SK-N-SH (cell line): ENCODE results near the gene FOXL1. TPM values are rescaled to one million over a fixed set of nuclear protein-coding genes. Genes with fewer than 3 reads are reported as not detected.

ENCODE experiments used
- CTCF ChIA-PET: fragments of 300-600, 350-600 bp; formaldehyde crosslinking; extraction: SDS; loops from one replicate; lab custom pipeline; 2021; lab: Yijun Ruan, JAX
- POLR2A ChIA-PET: fragments of 350-600 bp; sonication (Branson Sonifier 250); formaldehyde crosslinking; extraction: SDS; loops from one replicate; lab custom pipeline; 2020; ENCODE audit warnings: antibody characterized with exemption, inconsistent platforms; lab: Yijun Ruan, JAX
- DNase-seq: peaks from one replicate; pipeline ENCODE4 v3.0.0; 2012
- H2AFZ ChIP-seq: fragments of 200-600 bp; sonication (generic); 2 replicates; pipeline ENCODE4 v1.8.1; 2016; ENCODE audit warnings: antibody characterized with exemption, mild to moderate bottlenecking, low read depth
- H3F3A ChIP-seq: fragments of 200-600 bp; sonication (generic); replicated peaks from 2 replicates; pipeline ENCODE3; 2016; ENCODE audit warnings: antibody characterized with exemption, mild to moderate bottlenecking; ENCODE audit not compliant: insufficient read depth
- H3K27ac ChIP-seq, 2 experiments: fragments of 200-500 bp in 1 of 2; fragments of 200-600 bp in 1 of 2; sonication (Bioruptor generic) in 1 of 2; sonication (generic), shearing (Covaris generic) in 1 of 2; 2 replicates each; pipeline versions ENCODE4 v1.5.1 to v1.6.1; 2014 to 2016; ENCODE audit warnings: low read depth in 2 of 2, inconsistent platforms in 1 of 2, low read length in 1 of 2, mild to moderate bottlenecking in 1 of 2, mixed read lengths in 1 of 2
- H3K27me3 ChIP-seq: fragments of 200-600 bp; sonication (generic), shearing (Covaris generic); 2 replicates; pipeline ENCODE4 v1.6.1; 2016; ENCODE audit warnings: mixed run types; ENCODE audit not compliant: insufficient read depth
- H3K36me3 ChIP-seq, 2 experiments: fragments of 200-500 bp in 1 of 2; fragments of 200-600 bp in 1 of 2; sonication (Bioruptor generic) in 1 of 2; sonication (generic) in 1 of 2; replicated peaks in 1 of 2; 2 replicates each; pipeline versions ENCODE3 to v1.5.1; 2014 to 2016; ENCODE audit warnings: low read length in 1 of 2, mild to moderate bottlenecking in 1 of 2; ENCODE audit not compliant: insufficient read depth in 2 of 2, control insufficient read depth in 1 of 2
- H3K4me1 ChIP-seq, 2 experiments: fragments of 200-500 bp in 1 of 2; fragments of 200-600 bp in 1 of 2; sonication (Bioruptor generic) in 1 of 2; sonication (generic), shearing (Covaris generic) in 1 of 2; 2 replicates each; pipeline versions ENCODE4 v1.5.1 to v1.6.1; 2014 to 2016; ENCODE audit warnings: low read depth in 1 of 2, low read length in 1 of 2, mixed run types in 1 of 2; ENCODE audit not compliant: insufficient read depth in 2 of 2, control insufficient read depth in 1 of 2
- H3K4me2 ChIP-seq: fragments of 200-600 bp; sonication (generic), shearing (Covaris generic); 2 replicates; pipeline ENCODE4 v1.6.1; 2017; ENCODE audit warnings: mixed run types
- H3K4me3 ChIP-seq, 2 experiments: fragments of 200-500 bp in 1 of 2; fragments of 200-600 bp in 1 of 2; sonication (Bioruptor generic) in 1 of 2; sonication (generic), shearing (Covaris generic) in 1 of 2; 2 replicates each; pipeline versions ENCODE4 v1.5.1 to v1.8.1; 2014 to 2016; ENCODE audit warnings: low read depth in 2 of 2, inconsistent platforms in 1 of 2, low read length in 1 of 2, mild to moderate bottlenecking in 1 of 2, mixed read lengths in 1 of 2, moderate library complexity in 1 of 2
- H3K79me2 ChIP-seq: fragments of 200-600 bp; sonication (generic); 2 replicates; pipeline ENCODE4 v1.8.1; 2017; ENCODE audit warnings: mild to moderate bottlenecking; ENCODE audit not compliant: insufficient read depth
- H3K9ac ChIP-seq: fragments of 200-600 bp; sonication (generic); 2 replicates; pipeline ENCODE4 v1.6.1; 2017; ENCODE audit warnings: mixed run types
- H3K9me2 ChIP-seq: fragments of 200-600 bp; sonication (generic); 2 replicates; pipeline ENCODE4 v1.6.1; 2017; ENCODE audit warnings: mixed run types
- H3K9me3 ChIP-seq: fragments of 200-600 bp; sonication (generic); 2 replicates; pipeline ENCODE4 v1.6.1; 2017; ENCODE audit warnings: mixed run types, mild to moderate bottlenecking, moderate library complexity
- H4K20me1 ChIP-seq: fragments of 200-600 bp; sonication (generic); 2 replicates; pipeline ENCODE4 v1.6.1; 2017; ENCODE audit warnings: mild to moderate bottlenecking, mixed run types; ENCODE audit not compliant: insufficient read depth
- ELF1 ChIP-seq: IDR thresholded peaks from 2 replicates; pipeline ENCODE4 v1.4.0; 2012
- EZH2phosphoT487 ChIP-seq: fragments of 200-600 bp; sonication (generic); IDR thresholded peaks from 2 replicates; pipeline ENCODE4 v1.6.1; 2017; ENCODE audit warnings: low read depth, mixed run types, mild to moderate bottlenecking, antibody characterized with exemption, moderate library complexity, borderline replicate concordance
- FOSL2 ChIP-seq: IDR thresholded peaks from 2 replicates; pipeline ENCODE4 v1.4.0; 2012; ENCODE audit warnings: low read depth, mild to moderate bottlenecking, moderate library complexity, borderline replicate concordance
- FOXJ3 ChIP-seq: sonication (generic); formaldehyde crosslinking; IDR thresholded peaks from 2 replicates; pipeline ENCODE4 v1.5.1; 2020; ENCODE audit warnings: mild to moderate bottlenecking, missing genetic modification reagents
- MAX ChIP-seq: IDR thresholded peaks from 2 replicates; pipeline ENCODE4 v1.4.0; 2012; ENCODE audit warnings: low read depth
- NFIC ChIP-seq: IDR thresholded peaks from 2 replicates; pipeline ENCODE4 v1.4.0; 2012; ENCODE audit warnings: borderline replicate concordance
- POLR2AphosphoS5 ChIP-seq: IDR thresholded peaks from 2 replicates; pipeline ENCODE4 v1.6.1; 2012; ENCODE audit warnings: low read depth, low read length
- RCOR1 ChIP-seq: fragments of 150-350 bp; IDR thresholded peaks from 2 replicates; pipeline ENCODE4 v1.6.1; 2017; ENCODE audit warnings: antibody characterized with exemption, low read length
- RXRA ChIP-seq: IDR thresholded peaks from 2 replicates; pipeline ENCODE4 v1.4.0; 2012; ENCODE audit warnings: low read depth, mild to moderate bottlenecking, borderline replicate concordance
- SIN3A ChIP-seq: IDR thresholded peaks from 2 replicates; pipeline ENCODE4 v1.6.1; 2012; ENCODE audit warnings: low read depth, mild to moderate bottlenecking, low read length, moderate library complexity, borderline replicate concordance
- USF2 ChIP-seq: fragments of 150-350 bp; IDR thresholded peaks from 2 replicates; pipeline ENCODE4 v1.6.1; 2017; ENCODE audit warnings: antibody characterized with exemption, low read length, low read depth, borderline replicate concordance
- WGBS: methylation state at CpG from one replicate; pipeline ENCODE4 v1.1.6; 2017; ENCODE audit warnings: low lambda C conversion rate; 5-methylcytosine and 5-hydroxymethylcytosine counted together
- polyA plus RNA-seq, 3 experiments: library from polyadenylated mRNA; depleted of rRNA; stranded (reverse); fragments of >200 nt; gene quantifications; 2 replicates each; pipeline ENCODE4 v1.2.3, GENCODE V29; 2012
- TF ChIP-seq, protein P1 (sequence below): fragments of 150-350 bp; IDR thresholded peaks from 2 replicates; pipeline ENCODE4 v1.6.1; 2016; ENCODE audit warnings: mild to moderate bottlenecking, low read depth, low read length
- TF ChIP-seq, protein P2 (sequence below): IDR thresholded peaks from 2 replicates; pipeline ENCODE4; 2012
- TF ChIP-seq, protein P3 (sequence below): fragments of 200-600 bp; sonication (generic); IDR thresholded peaks from 2 replicates; pipeline ENCODE4 v1.6.1; 2017; ENCODE audit warnings: antibody characterized with exemption, mild to moderate bottlenecking, moderate library complexity
- TF ChIP-seq, protein P4 (sequence below): IDR thresholded peaks from 2 replicates; pipeline ENCODE4 v1.4.0; 2012; ENCODE audit warnings: low read depth, borderline replicate concordance

FOXL1 gene
- polyA plus RNA-seq, 1 of the 3 experiments (the other 2 are of a cell fraction) = 2.5 TPM

DNA sequence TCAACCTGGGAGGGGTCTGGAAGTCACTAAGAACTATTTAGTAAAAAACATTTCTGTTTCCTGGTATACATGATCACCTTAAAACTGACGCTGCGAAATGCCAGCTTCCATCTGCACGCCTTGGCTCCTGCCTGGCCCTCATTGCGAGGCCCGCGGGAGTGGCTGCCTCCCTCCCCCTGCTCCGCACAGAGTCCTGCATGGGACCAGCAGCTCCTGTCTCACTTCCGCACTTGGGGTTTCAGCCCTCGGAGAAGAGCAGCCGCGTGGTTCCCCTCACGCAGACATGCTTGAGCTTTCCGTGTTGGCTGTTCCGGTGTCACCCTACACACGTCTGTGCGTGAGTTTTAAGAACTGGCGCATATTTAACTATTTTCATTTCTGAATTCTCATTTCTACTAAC is 41.7 kb upstream of the FOXL1 start:
- ChIA-PET CTCF (interaction anchor here (3.0 kb wide), 1 partner anchor 16 kb away, joined by 13 read pairs; no protein-coding TSS in a partner anchor), POLR2A (no interaction called here)
- no peak for DNase-seq
- H4K20me1 ChIP-seq = no peaks in the 10 kb centered on the region
- H3K9ac ChIP-seq = no peak overlapping the region
- H3K4me2 ChIP-seq = no peak overlapping the region
- H3K27ac ChIP-seq = no peak overlapping the region
- H3K9me2 ChIP-seq = no peaks in the 10 kb centered on the region
- H3K9me3 ChIP-seq = no peaks in the 10 kb centered on the region
- TF ChIP-seq, protein P1, sequence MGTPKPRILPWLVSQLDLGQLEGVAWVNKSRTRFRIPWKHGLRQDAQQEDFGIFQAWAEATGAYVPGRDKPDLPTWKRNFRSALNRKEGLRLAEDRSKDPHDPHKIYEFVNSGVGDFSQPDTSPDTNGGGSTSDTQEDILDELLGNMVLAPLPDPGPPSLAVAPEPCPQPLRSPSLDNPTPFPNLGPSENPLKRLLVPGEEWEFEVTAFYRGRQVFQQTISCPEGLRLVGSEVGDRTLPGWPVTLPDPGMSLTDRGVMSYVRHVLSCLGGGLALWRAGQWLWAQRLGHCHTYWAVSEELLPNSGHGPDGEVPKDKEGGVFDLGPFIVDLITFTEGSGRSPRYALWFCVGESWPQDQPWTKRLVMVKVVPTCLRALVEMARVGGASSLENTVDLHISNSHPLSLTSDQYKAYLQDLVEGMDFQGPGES = no peak
- no peak for TF ChIP-seq SIN3A
- TF ChIP-seq RXRA = no peak
- no peak for TF ChIP-seq NFIC
- no peak for TF ChIP-seq FOXJ3 (CRISPR knock-in tag)
- no peak for TF ChIP-seq MAX
- TF ChIP-seq, protein P2, sequence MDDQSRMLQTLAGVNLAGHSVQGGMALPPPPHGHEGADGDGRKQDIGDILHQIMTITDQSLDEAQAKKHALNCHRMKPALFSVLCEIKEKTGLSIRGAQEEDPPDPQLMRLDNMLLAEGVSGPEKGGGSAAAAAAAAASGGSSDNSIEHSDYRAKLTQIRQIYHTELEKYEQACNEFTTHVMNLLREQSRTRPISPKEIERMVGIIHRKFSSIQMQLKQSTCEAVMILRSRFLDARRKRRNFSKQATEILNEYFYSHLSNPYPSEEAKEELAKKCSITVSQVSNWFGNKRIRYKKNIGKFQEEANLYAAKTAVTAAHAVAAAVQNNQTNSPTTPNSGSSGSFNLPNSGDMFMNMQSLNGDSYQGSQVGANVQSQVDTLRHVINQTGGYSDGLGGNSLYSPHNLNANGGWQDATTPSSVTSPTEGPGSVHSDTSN = no peak
- no peak for TF ChIP-seq USF2
- TF ChIP-seq POLR2AphosphoS5 = no peak
- no peak for TF ChIP-seq ELF1
- TF ChIP-seq, protein P3, sequence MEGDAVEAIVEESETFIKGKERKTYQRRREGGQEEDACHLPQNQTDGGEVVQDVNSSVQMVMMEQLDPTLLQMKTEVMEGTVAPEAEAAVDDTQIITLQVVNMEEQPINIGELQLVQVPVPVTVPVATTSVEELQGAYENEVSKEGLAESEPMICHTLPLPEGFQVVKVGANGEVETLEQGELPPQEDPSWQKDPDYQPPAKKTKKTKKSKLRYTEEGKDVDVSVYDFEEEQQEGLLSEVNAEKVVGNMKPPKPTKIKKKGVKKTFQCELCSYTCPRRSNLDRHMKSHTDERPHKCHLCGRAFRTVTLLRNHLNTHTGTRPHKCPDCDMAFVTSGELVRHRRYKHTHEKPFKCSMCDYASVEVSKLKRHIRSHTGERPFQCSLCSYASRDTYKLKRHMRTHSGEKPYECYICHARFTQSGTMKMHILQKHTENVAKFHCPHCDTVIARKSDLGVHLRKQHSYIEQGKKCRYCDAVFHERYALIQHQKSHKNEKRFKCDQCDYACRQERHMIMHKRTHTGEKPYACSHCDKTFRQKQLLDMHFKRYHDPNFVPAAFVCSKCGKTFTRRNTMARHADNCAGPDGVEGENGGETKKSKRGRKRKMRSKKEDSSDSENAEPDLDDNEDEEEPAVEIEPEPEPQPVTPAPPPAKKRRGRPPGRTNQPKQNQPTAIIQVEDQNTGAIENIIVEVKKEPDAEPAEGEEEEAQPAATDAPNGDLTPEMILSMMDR = no peak
- TF ChIP-seq, all 33 proteins: peak for 0
- no peaks in the 10 kb centered on the region for H3K4me1 ChIP-seq
- 98% methylated on average over 16 of the region's 17 CpGs for WGBS
- no peaks in the 10 kb centered on the region for H3F3A ChIP-seq
- H3K27me3 ChIP-seq = no peaks in the 10 kb centered on the region
- H3K79me2 ChIP-seq = no peaks in the 10 kb centered on the region
- peaks cover 20 to 48% of the 10 kb centered on the region in 2 experiments for H3K36me3 ChIP-seq
- no peak overlapping the region for H3K4me3 ChIP-seq
- H2AFZ ChIP-seq = no peak overlapping the region

- POLR2A ChIA-PET = no interaction called here
- WGBS = 100% methylated on average over 4 of the region's 4 CpGs
- TF ChIP-seq USF2 (no peak), ELF1 (no peak), FOSL2 (no peak), EZH2phosphoT487 (no peak), RCOR1 (no peak)
- TF ChIP-seq, protein P1 = no peak
- TF ChIP-seq, protein P2 = no peak
- TF ChIP-seq, protein P4, sequence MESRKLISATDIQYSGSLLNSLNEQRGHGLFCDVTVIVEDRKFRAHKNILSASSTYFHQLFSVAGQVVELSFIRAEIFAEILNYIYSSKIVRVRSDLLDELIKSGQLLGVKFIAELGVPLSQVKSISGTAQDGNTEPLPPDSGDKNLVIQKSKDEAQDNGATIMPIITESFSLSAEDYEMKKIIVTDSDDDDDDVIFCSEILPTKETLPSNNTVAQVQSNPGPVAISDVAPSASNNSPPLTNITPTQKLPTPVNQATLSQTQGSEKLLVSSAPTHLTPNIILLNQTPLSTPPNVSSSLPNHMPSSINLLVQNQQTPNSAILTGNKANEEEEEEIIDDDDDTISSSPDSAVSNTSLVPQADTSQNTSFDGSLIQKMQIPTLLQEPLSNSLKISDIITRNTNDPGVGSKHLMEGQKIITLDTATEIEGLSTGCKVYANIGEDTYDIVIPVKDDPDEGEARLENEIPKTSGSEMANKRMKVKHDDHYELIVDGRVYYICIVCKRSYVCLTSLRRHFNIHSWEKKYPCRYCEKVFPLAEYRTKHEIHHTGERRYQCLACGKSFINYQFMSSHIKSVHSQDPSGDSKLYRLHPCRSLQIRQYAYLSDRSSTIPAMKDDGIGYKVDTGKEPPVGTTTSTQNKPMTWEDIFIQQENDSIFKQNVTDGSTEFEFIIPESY = no peak
Observed at GRCh38 chr16:86537486-86537885, 40.9 kb upstream of the FOXL1 start.

More at GRCh38 chr16:86537486-86537885, 40.9 kb upstream of the FOXL1 start:
- Histone ChIP-seq H3K36me3 (peaks cover 20 to 54% of the 10 kb centered on the region in 2 experiments), H4K20me1 (no peaks in the 10 kb centered on the region), H3F3A (no peaks in the 10 kb centered on the region), H3K79me2 (no peaks in the 10 kb centered on the region), H3K27me3 (no peaks in the 10 kb centered on the region), H3K4me2 (no peak overlapping the region), H3K4me3 (no peak overlapping the region), H3K4me1 (no peaks in the 10 kb centered on the region), H3K27ac (no peak overlapping the region), H2AFZ (no peak overlapping the region), H3K9me3 (no peaks in the 10 kb centered on the region), H3K9ac (no peak overlapping the region), H3K9me2 (no peaks in the 10 kb centered on the region)
- no peak for DNase-seq
- CTCF ChIA-PET = interaction anchor here (3.0 kb wide), 1 partner anchor 17 kb away, joined by 13 read pairs; no protein-coding TSS in a partner anchor
